Vagina (tissue), 2 donors: ENCODE data around the gene CCDC88C. TPM values are rescaled to one million over a fixed set of nuclear protein-coding genes. Genes with fewer than 3 reads are reported as not detected.
A peak's percentile ranks its signal among the peaks of the same experiment; 100 is the strongest.
"Not testable (repeated sequence)": the region's sequence is repeated elsewhere in the genome, so short reads cannot be mapped to it uniquely, and the experiment has no call there.

Experiments
- DNase-seq, 2 donors: peaks; one replicate each; pipeline ENCODE4 v3.0.0-alpha.2; 2017; ENCODE audit errors: extremely low spot score in 2 of 2
- H3K27ac ChIP-seq: fragments of 200-600 bp; sonication (generic); one replicate; pipeline ENCODE4 v1.5.1; 2019
- H3K27me3 ChIP-seq: fragments of 200-600 bp; sonication (generic); one replicate; pipeline ENCODE4 v1.5.1; 2019
- H3K36me3 ChIP-seq, 2 donors: fragments of 200-600 bp; sonication (generic); one replicate each; pipeline ENCODE4 v1.5.1; 2017 to 2019
- H3K4me1 ChIP-seq: fragments of 200-600 bp; sonication (generic); one replicate; pipeline ENCODE4 v1.5.1; 2019
- H3K4me3 ChIP-seq, 2 donors: fragments of 200-600 bp; sonication (generic); 1 replicate in 1 of 2; 2 replicates in 1 of 2; pipeline ENCODE4 v1.5.1; 2016 to 2019
- H3K9me3 ChIP-seq: fragments of 200-600 bp; sonication (generic); one replicate; pipeline ENCODE4 v1.5.1; 2019
- CTCF ChIP-seq, 3 experiments: fragments of 450-650 bp in 2 of 3; fragments of 200-600 bp in 1 of 3; sonication (generic) in 1 of 3; IDR thresholded peaks; one replicate each; pipeline ENCODE4 v1.5.1; 2017 to 2019; ENCODE audit warnings: antibody characterized with exemption in 3 of 3, mild to moderate bottlenecking in 2 of 3, moderate library complexity in 2 of 3
- POLR2A ChIP-seq, 2 donors: fragments of 450-650 bp; IDR thresholded peaks; one replicate each; pipeline ENCODE4 v1.6.1; 2017; ENCODE audit warnings: antibody characterized with exemption in 2 of 2, mild to moderate bottlenecking in 2 of 2, moderate library complexity in 2 of 2
- POLR2AphosphoS5 ChIP-seq, 2 donors: sonication (generic); formaldehyde crosslinking; IDR thresholded peaks; one replicate each; pipeline ENCODE4 v1.9.0; 2017; ENCODE audit warnings: antibody characterized with exemption in 2 of 2, mild to moderate bottlenecking in 2 of 2, low read depth in 1 of 2; ENCODE audit not compliant: insufficient read depth in 1 of 2
- intact Hi-C: fragments of 100-400 bp; cut with DNase I; formaldehyde crosslinking; loops from one replicate; pipeline ENCODE4 v1.15.1; 2023
- total RNA-seq: library from RNA; depleted of rRNA; stranded (reverse); fragments of >200 nt; gene quantifications from one replicate; pipeline ENCODE4 v1.2.3, GENCODE V29; 2016

Gene CCDC88C
- total RNA-seq, 1 donor from 2014 or later = 42.2 TPM

- no peaks in the 10 kb centered on the region for H3K36me3 ChIP-seq
- H3K4me3 ChIP-seq = peak overlapping the region in 1 of 2 donors; percentile 9
- intact Hi-C loops = no loop called here
- no peak for TF ChIP-seq POLR2AphosphoS5 (IDR thresholded peaks at IDR 0.05; ENCODE audit: insufficient read depth in 1 of 2, low read depth in 1 of 2)
- no peak for TF ChIP-seq CTCF (IDR thresholded peaks at IDR 0.05)
- TF ChIP-seq POLR2A (IDR thresholded peaks at IDR 0.05) = no peak
- H3K27me3 ChIP-seq = no peaks in the 10 kb centered on the region
- H3K9me3 ChIP-seq = no peaks in the 10 kb centered on the region
- H3K4me1 ChIP-seq = peaks cover 23% of the 10 kb centered on the region
- DNase-seq = no peak
- no peak overlapping the region for H3K27ac ChIP-seq
Observed at GRCh38 chr14:91269076-91269991, 148.3 kb downstream of the CCDC88C start.

- Histone ChIP-seq H3K36me3 (no peaks in the 10 kb centered on the region), H3K4me1 (peaks cover 34% of the 10 kb centered on the region), H3K27me3 (no peaks in the 10 kb centered on the region), H3K27ac (no peak overlapping the region), H3K4me3 (no peak overlapping the region), H3K9me3 (no peaks in the 10 kb centered on the region)
- DNase-seq = no peak
- TF ChIP-seq POLR2A (IDR thresholded peaks at IDR 0.05) = no peak
- TF ChIP-seq CTCF (IDR thresholded peaks at IDR 0.05) = no peak
- TF ChIP-seq POLR2AphosphoS5 (IDR thresholded peaks at IDR 0.05; ENCODE audit: insufficient read depth in 1 of 2, low read depth in 1 of 2) = no peak
- intact Hi-C loops = no loop called here
Observed at GRCh38 chr14:91267965-91268437, 149.6 kb downstream of the CCDC88C start.

GRCh38 chr14:91266276-91266675, 151.3 kb downstream of the CCDC88C start:
- intact Hi-C loops, H3K4me3 ChIP-seq, H3K27ac ChIP-seq, H3K9me3 ChIP-seq, DNase-seq, H3K27me3 ChIP-seq, H3K36me3 ChIP-seq: not testable (repeated sequence)
- H3K4me1 ChIP-seq = peaks cover 34% of the 10 kb centered on the region

- H3K27ac ChIP-seq = peak overlapping the region; percentile 47
- H3K4me3 ChIP-seq = no peak overlapping the region
- no peak for DNase-seq
- no peaks in the 10 kb centered on the region for H3K36me3 ChIP-seq
- H3K27me3 ChIP-seq = no peaks in the 10 kb centered on the region
- TF ChIP-seq POLR2A (IDR thresholded peaks at IDR 0.05) = no peak
- TF ChIP-seq POLR2AphosphoS5 (IDR thresholded peaks at IDR 0.05; ENCODE audit: insufficient read depth in 1 of 2, low read depth in 1 of 2) = no peak
- TF ChIP-seq CTCF (IDR thresholded peaks at IDR 0.05) = no peak
- intact Hi-C loops = no loop called here
- H3K4me1 ChIP-seq = peaks cover 34% of the 10 kb centered on the region
- H3K9me3 ChIP-seq = no peaks in the 10 kb centered on the region
Observed at GRCh38 chr14:91265404-91265803, 152.2 kb downstream of the CCDC88C start.

- H3K36me3 ChIP-seq = no peaks in the 10 kb centered on the region
- H3K4me3 ChIP-seq = peak overlapping the region; percentile 46 to 47
- peak overlapping the region; percentile 47 for H3K27ac ChIP-seq
- no peaks in the 10 kb centered on the region for H3K9me3 ChIP-seq
- no peaks in the 10 kb centered on the region for H3K27me3 ChIP-seq
- no peak for DNase-seq
- TF ChIP-seq POLR2AphosphoS5 (IDR thresholded peaks at IDR 0.05; ENCODE audit: insufficient read depth in 1 of 2, low read depth in 1 of 2) (no peak), POLR2A (IDR thresholded peaks at IDR 0.05) (no peak), CTCF (IDR thresholded peaks at IDR 0.05) (no peak)
- peaks cover 31% of the 10 kb centered on the region for H3K4me1 ChIP-seq
- intact Hi-C loops = no loop called here
Observed at GRCh38 chr14:91264151-91265150, 153.2 kb downstream of the CCDC88C start.
